ENCODE results near the gene DPYD.

The DPYD gene

DNA sequence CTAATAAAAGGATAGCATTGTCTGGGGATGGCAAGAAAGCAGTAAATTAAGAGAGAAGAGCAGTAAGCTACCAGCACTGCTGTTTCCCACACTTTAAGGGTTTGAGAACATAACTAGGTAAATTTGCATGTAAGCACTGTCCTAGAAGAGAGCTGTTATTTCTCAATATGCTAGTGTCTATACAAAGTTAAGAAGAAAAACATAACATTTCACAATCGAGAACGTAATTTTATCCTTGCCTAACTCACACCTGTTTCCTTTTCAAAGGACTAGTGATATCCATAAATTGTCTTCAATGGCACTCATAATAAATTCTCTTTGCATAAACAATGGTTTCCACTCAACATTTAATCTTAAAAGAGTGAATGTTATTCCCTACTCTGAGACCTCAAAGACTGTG is 623.2 kb downstream of the DPYD start:
- H3K36me3 ChIP-seq (ENCODE audit: control insufficient read depth, insufficient read depth, low read length): no peaks in the 10 kb centered on the region
- no peak for TF ChIP-seq CTCF (IDR thresholded peaks at IDR 0.05; ENCODE audit: insufficient read depth, low read length, poor library complexity, severe bottlenecking)
- no peak overlapping the region for H3K4me3 ChIP-seq (replicated peaks; ENCODE audit: low read depth, low read length)
- H3K27me3 ChIP-seq (replicated peaks; ENCODE audit: control insufficient read depth, insufficient read depth, low read length): no peaks in the 10 kb centered on the region
- no peak for DNase-seq (ENCODE audit: extremely low read depth, insufficient read length)

GRCh38 chr1:97281962-97282361 is 638.9 kb downstream of the DPYD start:
- no peak for DNase-seq (ENCODE audit: extremely low read depth, insufficient read length)
- Histone ChIP-seq H3K4me3 (replicated peaks; ENCODE audit: low read depth, low read length) (no peak overlapping the region), H3K27me3 (replicated peaks; ENCODE audit: control insufficient read depth, insufficient read depth, low read length) (no peaks in the 10 kb centered on the region), H3K36me3 (ENCODE audit: control insufficient read depth, insufficient read depth, low read length) (no peaks in the 10 kb centered on the region)
- no peak for TF ChIP-seq CTCF (IDR thresholded peaks at IDR 0.05; ENCODE audit: insufficient read depth, low read length, poor library complexity, severe bottlenecking)

GRCh38 chr1:97277891-97278654 is 642.8 kb downstream of the DPYD start:
- Histone ChIP-seq H3K27me3 (replicated peaks; ENCODE audit: control insufficient read depth, insufficient read depth, low read length) (no peaks in the 10 kb centered on the region), H3K4me3 (replicated peaks; ENCODE audit: low read depth, low read length) (no peak overlapping the region), H3K36me3 (ENCODE audit: control insufficient read depth, insufficient read depth, low read length) (no peaks in the 10 kb centered on the region)
- TF ChIP-seq CTCF (IDR thresholded peaks at IDR 0.05; ENCODE audit: insufficient read depth, low read length, poor library complexity, severe bottlenecking): no peak
- DNase-seq (ENCODE audit: extremely low read depth, insufficient read length): no peak

DNA sequence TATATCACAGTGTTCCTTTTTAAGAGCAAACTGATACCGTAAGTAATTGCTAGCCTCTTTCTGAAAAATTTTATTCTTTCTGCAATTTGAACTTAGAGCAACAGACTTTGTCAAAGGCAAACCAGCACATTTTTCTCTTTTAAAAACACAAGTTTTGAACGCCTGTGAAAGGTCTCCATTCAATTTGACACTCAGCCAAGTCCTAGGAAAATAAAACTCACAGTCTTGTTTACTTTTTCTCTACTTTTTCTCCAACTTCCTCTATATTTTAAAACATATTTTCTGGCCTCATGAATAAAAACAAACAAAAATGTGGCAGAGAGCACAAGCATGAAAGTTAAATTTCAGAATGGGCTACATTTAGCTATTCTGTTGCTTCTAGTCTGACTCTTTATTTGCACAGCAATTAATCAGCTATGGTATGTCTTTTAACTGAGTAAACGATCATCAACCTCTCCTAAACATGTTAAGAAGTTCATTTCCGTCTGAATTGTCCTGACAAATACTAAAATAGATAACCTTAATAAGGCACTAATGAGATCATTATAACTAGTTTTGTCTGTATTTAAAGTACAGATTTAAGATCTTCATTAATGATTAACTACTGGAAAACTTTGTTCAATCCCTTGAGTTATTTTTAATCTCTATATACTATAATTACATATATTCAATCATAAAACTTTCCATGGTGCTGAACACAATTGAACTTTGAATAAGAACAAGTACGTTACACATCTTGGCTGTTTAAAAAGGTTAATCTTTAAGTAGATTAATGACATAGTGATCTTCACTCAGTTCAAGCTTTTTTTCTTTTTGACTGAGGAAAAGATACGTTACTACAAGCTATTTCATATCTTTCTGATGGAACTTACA is 648.7 kb downstream of the DPYD start:
- no peak for DNase-seq (ENCODE audit: extremely low read depth, insufficient read length)
- no peak overlapping the region for H3K4me3 ChIP-seq (replicated peaks; ENCODE audit: low read depth, low read length)
- H3K27me3 ChIP-seq (replicated peaks; ENCODE audit: control insufficient read depth, insufficient read depth, low read length): no peaks in the 10 kb centered on the region
- no peaks in the 10 kb centered on the region for H3K36me3 ChIP-seq (ENCODE audit: control insufficient read depth, insufficient read depth, low read length)
- no peak for TF ChIP-seq CTCF (IDR thresholded peaks at IDR 0.05; ENCODE audit: insufficient read depth, low read length, poor library complexity, severe bottlenecking)

DNA sequence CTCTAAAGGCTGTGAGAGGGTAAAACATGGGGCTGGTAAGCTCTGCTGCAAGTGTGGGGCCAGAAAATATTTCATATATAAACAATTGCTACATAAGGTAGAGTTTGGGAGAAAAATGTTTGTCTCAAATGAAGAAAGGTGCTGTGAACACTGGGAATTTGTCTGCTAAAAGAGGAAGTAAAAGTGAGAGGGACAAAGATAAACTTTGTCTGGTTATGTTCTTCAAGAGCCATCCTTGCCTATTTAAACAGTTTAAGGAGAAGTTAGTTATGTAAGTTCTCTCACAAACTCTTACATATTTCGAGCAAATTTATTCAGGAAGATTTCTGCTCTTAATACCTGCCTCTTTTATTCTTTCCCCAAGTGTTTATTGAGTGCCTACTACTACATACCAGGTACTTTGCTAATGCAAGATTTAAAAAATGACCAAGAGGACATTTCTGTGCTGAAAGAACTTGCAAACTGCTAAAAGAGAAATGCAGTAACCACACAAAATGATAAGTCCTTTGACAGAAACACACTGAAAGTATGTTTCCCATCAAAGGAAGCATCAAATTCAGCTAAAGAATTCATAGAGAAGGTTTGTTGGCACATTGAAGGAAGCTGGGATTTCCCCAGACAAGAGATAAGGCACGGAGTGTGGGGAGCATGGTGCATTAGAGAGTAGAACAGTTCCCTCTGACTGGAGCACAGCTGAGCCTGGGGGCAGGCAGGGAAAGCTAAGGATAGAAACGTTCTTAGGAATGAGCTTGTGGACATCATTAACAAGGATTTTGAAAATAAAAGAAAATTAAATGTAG is 650.1 kb downstream of the DPYD start:
- no peak for TF ChIP-seq CTCF (IDR thresholded peaks at IDR 0.05; ENCODE audit: insufficient read depth, low read length, poor library complexity, severe bottlenecking)
- Histone ChIP-seq H3K36me3 (ENCODE audit: control insufficient read depth, insufficient read depth, low read length) (no peaks in the 10 kb centered on the region), H3K4me3 (replicated peaks; ENCODE audit: low read depth, low read length) (no peak overlapping the region), H3K27me3 (replicated peaks; ENCODE audit: control insufficient read depth, insufficient read depth, low read length) (no peaks in the 10 kb centered on the region)
- DNase-seq (ENCODE audit: extremely low read depth, insufficient read length): no peak
